D341Med (cell line): ENCODE results near the gene SIM2.
A peak's percentile ranks its signal among the peaks of the same experiment; 100 is the strongest.

Experiments used
- DNase-seq: peaks from one replicate; pipeline ENCODE4 v3.0.0; 2012; ENCODE audit warnings: low spot score

Gene SIM2

GRCh38 chr21:36700971-36701755 is 2.2 kb downstream of the SIM2 start:
- DNase-seq: no peak

GRCh38 chr21:36701756-36702621 is 3.1 kb downstream of the SIM2 start:
- no peak for DNase-seq

- no peak for DNase-seq
Measured at GRCh38 chr21:36702622-36702968, 3.7 kb downstream of the SIM2 start.

GRCh38 chr21:36703123-36703522 is 4.2 kb downstream of the SIM2 start:
- no peak for DNase-seq

- DNase-seq: no peak
Measured at GRCh38 chr21:36703626-36704280, 4.8 kb downstream of the SIM2 start.

- peak; percentile 53 for DNase-seq
Measured at GRCh38 chr21:36704281-36704957, 5.5 kb downstream of the SIM2 start.

- peak; percentile 50 for DNase-seq
Measured at GRCh38 chr21:36704958-36705678, 6.2 kb downstream of the SIM2 start.

- DNase-seq: peak; percentile 51
Measured at GRCh38 chr21:36705679-36706481, 7.0 kb downstream of the SIM2 start.

GRCh38 chr21:36706482-36706852 is 7.6 kb downstream of the SIM2 start:
- DNase-seq: no peak

- DNase-seq: no peak
Measured at GRCh38 chr21:36706951-36707762, 8.2 kb downstream of the SIM2 start.

- DNase-seq: peak; percentile 37
Measured at GRCh38 chr21:36707763-36708285, 8.9 kb downstream of the SIM2 start.

- no peak for DNase-seq
Measured at GRCh38 chr21:36708286-36709029, 9.5 kb downstream of the SIM2 start.

GRCh38 chr21:36709030-36709867 is 10.3 kb downstream of the SIM2 start:
- peak; percentile 58 for DNase-seq

- no peak for DNase-seq
Measured at GRCh38 chr21:36709868-36710728, 11.2 kb downstream of the SIM2 start.

- no peak for DNase-seq
Measured at GRCh38 chr21:36710729-36711048, 11.8 kb downstream of the SIM2 start.

- DNase-seq: no peak
Measured at GRCh38 chr21:36713746-36714145, 14.8 kb downstream of the SIM2 start.

GRCh38 chr21:36716387-36716786 is 17.5 kb downstream of the SIM2 start:
- DNase-seq: no peak
